Measurements from ENCODE around the gene DENND6A.

DNA sequence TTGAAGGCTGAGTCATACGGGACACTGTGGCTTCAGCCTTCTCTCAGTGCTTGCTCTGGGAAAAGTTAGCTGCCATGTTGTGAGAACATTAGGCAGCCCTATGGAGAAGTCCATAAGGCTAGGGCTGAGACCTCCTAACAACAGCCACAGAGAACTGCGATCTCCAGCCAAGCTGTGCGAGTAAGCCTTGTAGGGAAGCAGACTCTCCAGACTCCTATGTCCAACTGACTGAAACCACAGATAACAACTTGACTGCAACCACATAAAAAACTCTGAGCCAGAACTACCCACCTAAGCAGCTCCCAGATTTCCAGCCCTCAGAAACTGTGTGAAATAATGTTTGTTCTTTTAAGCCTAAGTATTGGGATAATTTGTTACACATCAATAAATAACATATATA lies 40.7 kb downstream of the DENND6A start:
- no peak for TF ChIP-seq POLR2A (IDR thresholded peaks at IDR 0.05)
- TF ChIP-seq, protein P1, sequence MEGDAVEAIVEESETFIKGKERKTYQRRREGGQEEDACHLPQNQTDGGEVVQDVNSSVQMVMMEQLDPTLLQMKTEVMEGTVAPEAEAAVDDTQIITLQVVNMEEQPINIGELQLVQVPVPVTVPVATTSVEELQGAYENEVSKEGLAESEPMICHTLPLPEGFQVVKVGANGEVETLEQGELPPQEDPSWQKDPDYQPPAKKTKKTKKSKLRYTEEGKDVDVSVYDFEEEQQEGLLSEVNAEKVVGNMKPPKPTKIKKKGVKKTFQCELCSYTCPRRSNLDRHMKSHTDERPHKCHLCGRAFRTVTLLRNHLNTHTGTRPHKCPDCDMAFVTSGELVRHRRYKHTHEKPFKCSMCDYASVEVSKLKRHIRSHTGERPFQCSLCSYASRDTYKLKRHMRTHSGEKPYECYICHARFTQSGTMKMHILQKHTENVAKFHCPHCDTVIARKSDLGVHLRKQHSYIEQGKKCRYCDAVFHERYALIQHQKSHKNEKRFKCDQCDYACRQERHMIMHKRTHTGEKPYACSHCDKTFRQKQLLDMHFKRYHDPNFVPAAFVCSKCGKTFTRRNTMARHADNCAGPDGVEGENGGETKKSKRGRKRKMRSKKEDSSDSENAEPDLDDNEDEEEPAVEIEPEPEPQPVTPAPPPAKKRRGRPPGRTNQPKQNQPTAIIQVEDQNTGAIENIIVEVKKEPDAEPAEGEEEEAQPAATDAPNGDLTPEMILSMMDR (IDR thresholded peaks at IDR 0.05) = no peak

Measured in heart left ventricle (tissue), 13 donors.